IPS-NIHi7 (cell line): ENCODE data around the gene STAC3.

ENCODE experiments used
- DNase-seq: peaks from one replicate; pipeline ENCODE4 v3.0.0; 2012; ENCODE audit warnings: mixed read lengths; ENCODE audit errors: extremely low spot score

Gene STAC3

GRCh38 chr12:57254506-57255280 lies 3.7 kb upstream of the STAC3 start:
- DNase-seq, result no peak

- no peak for DNase-seq
Measured at GRCh38 chr12:57250541-57250940, 446 bp downstream of the STAC3 start.

DNA sequence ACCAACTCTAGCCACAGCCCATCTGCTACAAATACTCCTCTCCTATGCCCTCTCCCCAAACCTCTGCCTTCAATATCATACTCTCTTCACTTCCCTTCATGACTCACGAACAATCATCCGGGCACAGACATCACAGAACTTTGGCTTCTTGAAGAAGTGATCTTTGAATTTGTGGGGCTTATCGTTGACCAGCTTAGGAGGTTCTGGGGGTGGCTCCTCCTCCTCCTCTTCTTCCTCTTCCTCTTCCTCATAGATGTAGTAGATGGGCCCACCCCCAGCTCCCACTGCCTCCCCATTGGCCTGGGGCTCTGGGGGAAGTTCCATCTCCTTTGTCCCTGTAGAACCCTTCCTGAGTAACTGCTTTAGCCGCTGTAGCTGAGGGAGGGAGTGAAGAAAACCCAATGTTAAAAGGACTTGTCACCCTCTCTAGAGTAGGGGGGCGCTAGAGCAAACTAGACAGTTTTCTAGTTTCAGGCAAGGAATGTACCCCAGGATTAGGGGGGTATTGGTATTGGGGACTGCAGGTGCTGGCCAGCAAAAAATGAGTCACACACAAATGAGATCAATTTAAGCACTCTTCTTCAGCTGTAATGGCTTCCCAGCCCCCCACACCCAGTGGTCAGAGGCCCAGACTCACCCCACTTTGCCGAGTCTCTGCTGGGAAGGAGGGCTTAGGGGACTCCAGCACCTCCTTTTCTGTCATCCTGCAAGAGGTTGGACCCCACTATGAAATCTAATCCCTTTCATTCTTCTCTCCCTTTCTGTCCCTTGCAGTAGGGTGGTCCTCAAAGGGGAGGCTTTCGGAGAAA lies 1.8 kb downstream of the STAC3 start:
- DNase-seq, result no peak

DNA sequence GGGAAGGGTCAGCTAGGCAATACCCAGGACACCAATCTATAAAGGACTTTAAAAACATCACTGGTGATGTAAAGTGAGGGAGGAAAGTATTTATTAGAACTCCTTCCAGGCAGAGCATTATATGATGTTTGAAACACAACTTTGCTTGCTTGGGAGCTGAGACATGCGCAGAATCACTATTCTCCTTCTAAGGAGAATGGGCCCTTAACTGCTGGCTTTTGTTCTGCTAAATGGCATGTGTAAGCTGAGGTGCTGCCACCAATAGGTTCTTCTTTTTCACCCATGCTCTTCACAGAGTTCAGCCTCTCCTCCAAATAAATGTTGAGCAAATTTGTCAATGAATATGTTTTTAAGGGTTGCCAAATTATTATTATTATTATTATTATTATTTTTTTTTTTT lies 3.9 kb downstream of the STAC3 start:
- DNase-seq, result no peak

GRCh38 chr12:57244312-57244696 lies 6.7 kb downstream of the STAC3 start:
- DNase-seq, result no peak

- peak; percentile 87 for DNase-seq
Measured at GRCh38 chr12:57243521-57244311, 7.3 kb downstream of the STAC3 start.

GRCh38 chr12:57242691-57243454 lies 8.1 kb downstream of the STAC3 start:
- peak; percentile 85 for DNase-seq

DNA sequence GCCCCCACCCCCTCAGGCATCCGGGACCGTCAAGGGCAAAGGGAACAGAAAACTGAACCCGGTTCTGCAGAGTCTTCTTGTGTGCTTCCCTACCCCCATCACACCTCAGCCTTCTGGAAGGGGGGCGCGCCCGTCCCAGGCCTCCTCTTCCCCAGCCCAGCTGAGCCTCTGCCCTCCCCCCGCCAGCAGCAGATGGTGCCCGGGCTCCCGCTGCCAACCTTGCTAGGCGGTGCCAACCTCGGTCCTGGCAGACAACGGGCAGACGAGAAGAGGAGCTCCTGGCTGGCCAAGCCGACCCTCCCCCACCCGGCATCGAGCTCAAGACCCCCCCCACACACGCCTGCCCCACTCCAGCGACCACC lies 8.7 kb downstream of the STAC3 start:
- no peak for DNase-seq

DNA sequence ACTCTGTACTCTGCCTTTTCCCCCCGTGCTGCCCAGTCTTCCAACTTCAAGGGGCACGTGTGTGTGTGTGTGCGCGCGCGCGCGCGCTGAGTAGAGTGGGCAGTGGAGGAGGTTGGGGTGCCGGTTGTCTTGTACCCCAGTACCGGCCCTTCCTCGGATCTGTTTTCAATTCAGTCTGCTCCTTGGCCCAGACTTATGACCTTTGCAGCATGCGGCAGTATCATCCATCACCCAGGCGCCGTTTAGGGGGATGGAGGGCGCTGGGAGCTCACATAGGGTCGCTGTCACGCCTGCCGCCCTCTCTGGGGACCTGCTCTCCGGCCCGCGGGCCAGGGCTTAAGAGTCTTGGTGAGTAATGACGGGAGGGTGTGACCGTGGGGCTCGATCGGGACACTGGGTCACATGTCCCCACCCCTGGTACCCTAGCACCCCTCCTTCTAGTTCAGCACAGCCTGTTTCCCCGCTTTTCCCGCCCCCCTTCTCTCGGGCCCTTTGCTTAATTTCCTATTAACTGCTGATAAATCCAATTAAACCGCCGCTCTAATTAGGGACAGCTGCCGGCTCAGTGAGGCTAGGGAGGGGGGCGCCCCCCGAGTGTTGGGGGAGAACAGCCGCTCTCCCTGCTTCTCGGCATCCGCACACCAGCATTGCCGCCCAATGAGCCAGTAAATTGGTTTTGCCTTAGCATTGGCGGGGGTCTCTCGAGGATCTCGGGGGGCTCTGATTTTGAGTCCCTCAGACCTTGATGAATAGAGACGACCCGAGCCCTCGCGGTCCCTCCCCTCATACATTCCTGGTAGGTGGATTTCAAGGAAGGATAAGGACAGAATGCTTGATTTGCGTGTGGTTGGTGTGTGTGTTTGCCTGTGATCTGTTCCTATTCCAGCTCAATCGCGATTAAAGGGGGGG lies 9.3 kb downstream of the STAC3 start:
- DNase-seq, result no peak

GRCh38 chr12:57240926-57241401 lies 10.0 kb downstream of the STAC3 start:
- DNase-seq, result no peak

GRCh38 chr12:57240066-57240921 lies 10.7 kb downstream of the STAC3 start:
- DNase-seq, result no peak

GRCh38 chr12:57239587-57240065 lies 11.4 kb downstream of the STAC3 start:
- DNase-seq, result no peak

- peak; percentile 90 for DNase-seq
Measured at GRCh38 chr12:57238854-57239554, 12.0 kb downstream of the STAC3 start.

DNA sequence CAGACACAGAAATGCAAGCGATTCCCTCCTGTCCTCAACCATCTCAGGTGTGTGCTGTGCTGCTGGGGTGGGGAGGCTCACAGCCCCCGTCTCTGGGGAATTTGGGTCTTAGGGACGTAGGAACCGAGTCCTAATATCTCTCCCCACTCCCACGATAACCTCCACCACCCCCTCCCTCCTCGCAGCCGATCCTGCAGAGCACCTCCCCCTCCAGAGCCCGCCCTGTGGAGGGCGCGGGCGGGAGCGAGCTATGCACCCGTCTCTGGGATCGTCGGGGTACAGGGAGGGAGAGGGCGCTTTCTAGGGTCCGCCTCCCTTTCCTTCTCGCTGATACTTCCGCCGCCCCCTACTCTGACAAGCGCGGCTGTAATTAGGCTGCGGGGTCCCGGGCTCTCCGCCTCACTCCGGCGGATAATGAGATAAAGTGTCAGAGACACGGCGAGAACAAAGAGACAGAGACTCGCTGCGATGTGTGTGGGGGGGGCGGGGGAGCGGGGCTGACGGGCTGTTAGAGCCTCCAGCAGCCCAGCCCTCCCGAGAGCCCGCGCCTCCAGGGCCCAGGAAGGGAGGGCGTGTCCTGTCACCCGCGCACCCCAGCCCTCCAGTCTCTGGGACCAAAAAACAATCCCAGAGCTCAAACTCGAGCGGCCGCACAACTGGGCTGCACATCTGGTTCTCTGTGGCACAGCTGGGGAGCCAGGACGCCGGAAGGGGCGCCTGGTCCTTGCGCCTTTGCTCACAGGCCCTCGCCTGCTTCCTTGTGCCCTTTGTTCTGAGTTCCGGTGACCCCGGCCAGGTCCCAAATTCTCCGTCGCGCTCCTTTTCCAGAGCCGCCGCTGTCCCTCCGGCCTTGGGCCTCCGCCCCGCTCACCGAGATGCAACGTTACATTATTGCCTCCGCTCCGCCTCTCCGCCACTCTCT lies 12.8 kb downstream of the STAC3 start:
- DNase-seq, result no peak

- no peak for DNase-seq
Measured at GRCh38 chr12:57237596-57237931, 13.4 kb downstream of the STAC3 start.

DNA sequence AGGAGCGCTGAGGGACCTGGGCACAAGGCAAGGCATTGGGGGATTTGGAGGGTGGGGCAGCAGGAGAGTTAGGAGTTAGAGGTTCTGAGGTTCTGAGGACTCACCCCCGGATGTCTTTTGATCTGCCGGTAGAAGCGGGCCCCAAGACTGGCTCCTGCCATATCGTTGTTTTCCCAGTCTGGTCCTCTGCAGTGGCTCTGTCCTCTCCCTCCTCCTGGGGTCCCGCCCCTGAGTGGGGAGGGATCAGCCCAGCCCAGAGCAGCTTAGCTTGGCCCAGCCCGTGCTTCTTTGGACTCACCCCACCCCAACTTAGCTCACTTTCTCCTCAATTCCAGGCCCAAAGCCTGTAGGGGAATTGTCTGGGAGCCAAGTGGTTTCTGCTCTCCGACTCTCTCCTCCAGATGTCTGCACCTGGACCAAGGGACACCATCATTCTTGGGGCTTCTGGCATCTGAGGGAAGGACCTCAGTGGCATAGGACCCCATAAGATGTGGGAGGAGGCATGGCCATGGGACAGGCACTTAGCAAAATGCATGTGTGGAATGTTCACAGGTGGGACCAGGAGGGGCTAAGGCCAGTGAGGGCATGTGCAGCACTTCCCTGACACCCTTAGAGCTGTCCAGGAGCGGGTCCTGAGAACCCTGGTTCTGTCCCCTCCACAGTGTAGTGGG lies 13.9 kb downstream of the STAC3 start:
- no peak for DNase-seq
